ENCODE data around the gene POF1B.
"Not testable (repeated sequence)": the region's sequence is repeated elsewhere in the genome, so short reads cannot be mapped to it uniquely, and the experiment has no call there.

GRCh38 chrX:85285286-85285685 lies 94.2 kb downstream of the POF1B start:
- not testable (repeated sequence) for TF ChIP-seq POLR2A (IDR thresholded peaks at IDR 0.05; ENCODE audit: low read depth, low read length); POLR2AphosphoS5 (IDR thresholded peaks at IDR 0.05; ENCODE audit: low read depth, low read length); SPI1 (IDR thresholded peaks at IDR 0.05; ENCODE audit: low read depth, low read length); TAF1 (IDR thresholded peaks at IDR 0.05; ENCODE audit: low read depth, low read length); PAX5 (IDR thresholded peaks at IDR 0.05; ENCODE audit: insufficient read depth, low read length, severe bottlenecking); POU2F2 (IDR thresholded peaks at IDR 0.05; ENCODE audit: low read depth, low read length)
